Adrenal gland (tissue), 5 donors: ENCODE data around the gene CSKMT.

ENCODE experiments used
- CTCF ChIP-seq, 6 experiments: fragments of 450-650 bp in 4 of 6; fragments of 200-600 bp in 2 of 6; sonication (generic) in 1 of 6; IDR thresholded peaks; 1 replicate in 5 of 6; 2 replicates in 1 of 6; pipeline versions ENCODE4 v1.5.1 to v1.8.0; 2016 to 2021; ENCODE audit warnings: antibody characterized with exemption in 6 of 6, mild to moderate bottlenecking in 2 of 6, moderate library complexity in 1 of 6
- POLR2A ChIP-seq, 2 donors: fragments of 450-650 bp; IDR thresholded peaks; one replicate each; pipeline ENCODE4 v1.6.1; 2017; ENCODE audit warnings: antibody characterized with exemption in 2 of 2, mild to moderate bottlenecking in 2 of 2, moderate library complexity in 1 of 2
- donor health status: DM: no; HTN: no; CAD: no.

GRCh38 chr11:62709247-62710000 lies 44.3 kb downstream of the CSKMT start:
- TF ChIP-seq POLR2A (IDR thresholded peaks at IDR 0.05) (peak; percentile 44 to 85), CTCF (IDR thresholded peaks at IDR 0.05) (no peak)
